Endometrial microvascular endothelial cells (primary cell): ENCODE data around the gene IDH1. TPM values are rescaled to one million over a fixed set of nuclear protein-coding genes. Genes with fewer than 3 reads are reported as not detected.
"Not testable (repeated sequence)": the region's sequence is repeated elsewhere in the genome, so short reads cannot be mapped to it uniquely, and the experiment has no call there.

Experiments used
- in situ Hi-C: cut with HindIII; loops from 2 replicates; pipeline ENCODE4 v1.10.0; 2017; ENCODE audit warnings: low sequenced_read_pairs, low pct_unique_long_range_greater_than_20kb; ENCODE audit errors: inconsistent ontology term
- total RNA-seq: library from RNA; depleted of rRNA; stranded (reverse); fragments of >200 nt; gene quantifications from one replicate; pipeline ENCODE4 v1.2.3, GENCODE V29; 2015; ENCODE audit errors: inconsistent ontology term

IDH1 gene
- total RNA-seq = 89.7 TPM

DNA sequence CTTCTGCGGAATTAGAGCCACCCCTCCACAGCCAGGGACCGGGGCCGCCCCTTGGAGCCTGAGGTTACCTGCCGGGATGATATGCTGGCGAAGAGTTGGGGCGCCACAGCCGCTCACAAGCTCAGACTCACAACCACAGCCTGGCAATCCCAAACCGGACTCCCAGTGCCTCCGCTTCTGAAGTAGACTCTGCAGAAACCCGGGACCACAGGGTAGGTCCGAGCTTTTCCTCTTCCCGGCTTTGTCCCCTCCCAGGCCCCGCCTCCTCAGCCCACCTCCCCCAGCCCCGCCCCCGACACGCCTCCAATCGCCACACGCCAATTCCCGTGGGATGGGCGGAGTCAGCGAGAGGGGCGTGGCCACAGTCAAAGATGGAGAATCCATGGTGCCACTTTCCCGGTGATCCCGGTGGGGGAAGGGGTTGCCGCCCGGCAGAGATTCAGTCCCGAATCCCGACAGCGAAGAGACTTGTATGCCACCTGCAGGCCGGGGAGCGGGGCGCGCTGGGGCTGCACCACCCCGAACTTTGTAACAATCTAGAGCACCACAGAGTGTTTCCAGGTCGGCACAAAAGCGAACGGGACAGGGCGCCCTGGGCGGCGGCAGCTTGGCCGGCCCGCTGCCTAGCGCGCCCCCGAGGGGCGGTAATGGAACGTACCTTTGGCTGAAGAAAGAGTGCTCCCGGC, at the start of gene IDH1:
Gene IDH1, minus strand, starts transcription at position 201 of the 686 bp plus-strand sequence. CDS start 3,520 bp downstream, outside the sequence.
- in situ Hi-C loops = no loop called here

DNA sequence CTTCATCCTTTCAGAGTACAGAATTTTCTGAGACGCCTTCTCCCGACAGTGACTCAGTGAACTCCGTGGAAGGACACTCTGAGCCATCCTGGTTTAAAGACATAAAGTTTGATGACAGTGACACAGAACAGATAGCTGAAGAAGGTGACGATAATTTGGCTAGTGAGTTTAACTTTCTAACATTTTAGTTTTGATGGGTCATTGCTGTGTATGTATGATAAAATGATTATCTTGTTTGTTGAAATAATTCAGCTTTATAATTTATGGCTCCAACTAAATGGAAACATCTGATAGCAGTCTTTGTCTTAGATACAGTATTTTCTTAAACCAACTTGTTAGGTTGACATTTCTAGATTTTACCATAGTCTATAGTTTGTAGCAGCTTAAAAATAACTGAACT, 49.3 kb upstream of the IDH1 start:
- in situ Hi-C loops = no loop called here

DNA sequence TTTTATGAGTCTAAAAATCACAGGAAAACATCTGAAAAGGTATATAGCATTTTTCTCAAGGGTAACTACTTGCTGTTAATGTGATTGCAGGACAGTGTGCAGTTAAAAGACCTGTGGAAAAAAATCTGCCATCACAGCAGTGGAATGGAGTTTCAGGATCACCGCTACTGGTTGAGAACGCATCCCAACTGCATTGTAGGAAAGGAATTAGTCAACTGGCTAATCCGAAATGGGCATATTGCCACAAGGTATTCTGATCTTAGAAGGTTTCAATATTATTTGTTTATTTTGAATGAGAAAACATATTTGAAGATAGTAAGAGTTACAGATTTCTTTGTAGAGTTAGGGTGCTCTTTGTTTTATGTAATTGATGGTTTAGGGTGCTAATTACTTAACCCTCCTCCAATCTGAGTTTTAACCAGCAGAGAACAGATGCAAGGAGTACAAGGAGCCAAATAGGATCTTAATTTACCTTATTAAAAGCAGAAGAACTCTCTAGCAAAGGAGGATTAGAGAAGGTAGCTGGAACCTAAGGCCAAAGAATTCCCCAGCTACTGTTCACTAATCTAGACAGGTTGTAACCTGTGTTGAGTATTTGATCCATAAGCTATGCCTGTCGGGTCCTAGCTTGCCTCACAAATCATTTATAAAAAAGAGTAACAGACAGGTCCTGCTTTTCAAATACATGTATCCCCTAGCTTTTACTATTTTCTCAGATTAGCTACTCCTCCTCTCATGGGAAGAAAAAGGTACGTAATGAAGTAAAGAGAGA, 46.2 kb upstream of the IDH1 start:
- in situ Hi-C loops = no loop called here

DNA sequence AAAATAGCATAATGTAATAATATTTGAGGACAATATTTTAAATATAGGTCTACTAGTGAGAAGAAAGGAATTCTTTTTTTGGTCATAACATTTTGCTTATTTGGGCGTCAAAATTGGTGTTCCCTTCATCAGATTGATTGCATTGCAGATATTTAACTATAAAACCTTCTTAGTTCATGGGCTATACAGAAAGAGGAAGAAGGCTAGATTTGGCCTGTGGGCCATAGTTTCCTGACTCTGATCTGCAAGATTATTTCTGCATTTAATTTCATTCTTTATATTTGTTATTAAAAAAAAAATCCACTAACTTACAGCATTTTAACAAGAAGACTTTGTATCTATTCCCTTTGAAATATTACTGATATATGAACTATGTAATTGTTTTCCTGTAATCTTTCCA, 43.1 kb upstream of the IDH1 start:
- in situ Hi-C loops = no loop called here

DNA sequence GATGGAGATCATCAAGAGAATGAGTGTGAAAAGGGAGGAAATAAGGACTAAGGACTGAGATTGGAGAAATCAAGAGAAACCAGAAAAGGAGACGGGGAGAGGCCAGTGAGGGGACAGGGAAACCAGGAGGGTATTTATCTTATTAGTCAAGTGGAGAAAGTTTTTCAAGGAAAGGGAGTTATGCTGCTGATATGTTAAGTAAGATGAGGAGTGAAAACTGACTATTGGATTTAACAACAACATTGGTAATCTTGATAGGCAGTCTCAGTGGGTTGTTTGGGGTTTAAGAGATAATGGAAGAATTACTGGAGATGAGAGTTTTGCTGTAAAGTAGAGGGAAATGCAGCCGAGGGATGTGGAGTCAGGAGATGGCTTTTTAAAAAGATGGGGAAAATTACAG, 41.7 kb upstream of the IDH1 start:
- in situ Hi-C loops = no loop called here

DNA sequence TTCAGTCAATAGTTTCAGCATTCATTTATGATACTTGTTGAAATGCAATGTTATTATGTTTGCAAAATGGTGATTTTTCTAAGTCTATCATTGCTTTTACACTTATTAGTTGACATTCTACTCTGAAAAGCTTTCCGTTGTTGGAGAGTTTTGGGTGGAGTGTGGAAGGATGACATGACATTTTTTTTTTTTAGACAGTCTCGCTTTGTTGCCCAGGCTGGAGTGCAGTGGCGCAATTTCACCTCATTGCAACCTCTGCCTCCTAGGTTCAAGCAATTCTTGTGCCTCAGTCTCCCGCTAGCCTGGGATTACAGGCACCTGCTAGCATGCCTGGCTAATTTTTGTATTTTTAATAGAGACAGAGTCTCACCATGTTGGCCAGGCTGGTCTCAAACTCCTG, 41.0 kb upstream of the IDH1 start:
- in situ Hi-C loops = no loop called here

DNA sequence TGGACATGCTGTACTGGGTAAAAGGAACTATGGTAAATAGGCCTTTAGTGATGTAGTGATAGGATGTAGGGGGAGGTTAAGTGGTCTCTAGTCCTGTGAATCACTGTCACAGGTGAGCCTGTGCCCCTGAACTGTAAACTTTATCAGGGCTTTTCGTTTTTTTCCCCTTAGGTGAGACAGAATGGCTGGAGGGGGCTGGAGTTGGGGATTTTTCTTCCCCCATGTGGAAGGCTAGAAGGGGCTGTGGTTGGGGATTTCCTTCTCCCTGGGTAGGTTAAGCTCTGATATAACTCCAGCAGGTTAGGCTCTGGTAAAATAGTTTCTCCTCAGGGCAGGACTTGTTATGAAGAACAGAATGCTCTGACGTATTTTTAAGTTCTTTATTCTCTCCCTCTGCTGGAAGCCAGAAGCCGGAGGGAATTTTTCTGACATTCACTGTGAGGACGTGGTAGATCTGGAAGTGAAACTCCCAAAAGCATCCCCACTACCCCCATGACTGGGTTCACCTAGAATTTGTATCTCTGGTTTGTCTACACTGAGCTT, 39.7 kb upstream of the IDH1 start:
- in situ Hi-C loops = no loop called here

DNA sequence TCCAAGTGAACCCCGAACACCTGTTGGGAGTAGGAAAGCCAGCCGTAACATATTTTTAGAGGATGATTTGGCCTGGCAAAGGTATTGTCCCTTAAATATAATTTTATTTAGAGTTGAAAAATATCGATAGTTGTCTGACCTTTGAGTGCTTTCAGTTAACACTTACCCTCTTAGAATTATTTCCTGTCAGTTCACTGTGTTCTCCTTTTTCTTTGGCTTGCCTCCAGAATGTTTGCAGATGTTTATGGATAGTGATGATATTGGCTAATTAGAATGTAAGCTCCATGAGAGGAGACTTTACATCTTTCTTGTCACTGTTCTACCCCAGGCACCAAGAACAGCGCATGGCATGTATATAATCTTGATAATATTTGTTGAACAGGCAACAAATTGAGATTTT, 31.0 kb upstream of the IDH1 start:
- in situ Hi-C loops = no loop called here

DNA sequence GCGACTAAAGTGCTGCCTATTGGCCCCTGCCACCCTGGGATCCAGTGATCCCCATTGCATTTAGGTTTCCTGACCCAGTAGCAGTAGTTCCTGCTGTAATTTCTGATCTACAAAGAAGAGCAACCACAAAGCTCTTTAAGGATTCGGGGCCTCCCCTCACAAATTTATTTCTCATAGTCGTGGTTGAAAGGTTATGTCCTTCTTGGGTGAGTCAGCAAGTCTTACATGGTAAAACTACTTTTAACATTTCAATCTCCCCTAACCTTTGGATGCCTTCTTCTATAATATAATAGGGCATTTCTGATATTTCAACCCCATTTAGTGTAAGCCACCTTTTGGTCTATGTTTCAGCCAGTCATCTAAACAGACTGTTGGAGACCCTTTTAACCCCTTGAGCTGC, 26.1 kb upstream of the IDH1 start:
- in situ Hi-C loops = no loop called here

DNA sequence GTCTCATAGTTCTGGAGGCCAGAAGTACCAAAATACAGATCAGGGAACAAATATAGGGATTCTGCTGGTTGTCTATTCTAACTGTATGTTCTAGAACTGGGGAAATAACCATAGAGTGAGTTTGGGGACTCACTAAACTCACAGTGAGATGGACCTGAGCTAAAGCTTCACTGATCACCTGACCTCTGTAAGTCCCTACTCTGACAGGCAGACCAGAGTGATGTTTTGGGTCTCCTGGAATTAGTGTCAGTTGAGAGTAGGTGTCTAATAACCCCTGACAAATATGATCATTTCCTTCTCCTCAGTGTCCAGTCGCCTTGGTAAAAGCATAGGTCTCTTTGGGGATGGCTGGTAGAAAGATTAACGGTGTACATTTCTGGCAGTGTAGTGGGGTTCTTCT, 25.4 kb upstream of the IDH1 start:
- in situ Hi-C loops = no loop called here

DNA sequence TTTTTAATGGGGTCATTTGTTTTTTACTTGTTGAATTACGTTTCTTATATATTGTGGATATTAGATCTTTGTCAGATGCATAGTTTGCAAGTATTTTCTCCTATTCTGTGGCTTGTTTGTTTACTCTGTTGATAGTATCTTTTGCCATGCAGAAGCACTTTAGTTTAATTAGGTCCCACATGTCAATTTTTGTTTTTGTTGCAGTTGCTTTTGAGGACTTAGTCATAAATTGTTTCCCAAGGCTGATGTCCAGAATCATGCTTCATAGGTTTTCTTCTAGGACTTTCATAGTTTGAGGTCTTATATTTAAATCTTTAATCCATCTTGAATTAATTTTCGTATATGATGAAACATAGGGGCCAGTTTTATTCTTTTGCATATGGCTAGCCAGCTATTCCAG, 24.4 kb upstream of the IDH1 start:
- in situ Hi-C loops = no loop called here

DNA sequence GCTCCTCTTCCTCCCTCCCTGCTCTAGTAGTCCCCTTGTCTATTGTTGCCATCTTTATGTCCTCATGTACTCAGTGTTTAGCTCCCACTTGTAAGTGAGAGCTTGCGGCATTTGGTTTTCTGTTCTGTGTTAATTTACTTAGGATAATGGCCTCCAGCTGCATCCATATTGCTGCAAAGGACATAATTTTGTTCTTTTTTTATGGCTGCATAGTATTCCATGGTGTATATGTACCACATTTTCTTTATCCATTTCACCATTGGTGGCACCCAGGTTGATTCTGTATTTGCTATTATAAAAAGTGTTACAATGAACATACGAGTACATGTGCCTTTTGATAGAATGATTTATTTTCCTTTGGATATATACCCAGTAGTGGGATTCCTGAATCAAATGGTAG, 23.7 kb upstream of the IDH1 start:
- in situ Hi-C loops = no loop called here

DNA sequence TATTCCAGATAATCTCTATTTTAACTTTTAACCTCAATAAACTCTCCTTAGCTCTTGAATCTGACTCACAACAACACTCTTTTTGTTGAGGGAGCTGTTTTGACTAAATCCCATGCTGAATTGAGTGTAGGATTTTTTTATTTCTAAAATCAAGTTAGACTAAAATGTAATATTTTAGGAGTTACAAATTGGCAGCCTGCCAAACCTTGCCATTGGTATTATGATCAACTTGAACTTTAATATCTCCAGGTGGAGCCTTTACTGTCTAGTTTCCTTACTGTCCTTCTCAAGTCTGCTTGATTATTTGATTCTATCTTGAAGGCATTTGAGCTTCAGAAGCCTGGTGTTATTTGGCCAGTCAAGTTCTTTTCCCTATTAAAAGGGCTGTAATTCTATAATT, 19.9 kb upstream of the IDH1 start:
- in situ Hi-C loops = no loop called here

DNA sequence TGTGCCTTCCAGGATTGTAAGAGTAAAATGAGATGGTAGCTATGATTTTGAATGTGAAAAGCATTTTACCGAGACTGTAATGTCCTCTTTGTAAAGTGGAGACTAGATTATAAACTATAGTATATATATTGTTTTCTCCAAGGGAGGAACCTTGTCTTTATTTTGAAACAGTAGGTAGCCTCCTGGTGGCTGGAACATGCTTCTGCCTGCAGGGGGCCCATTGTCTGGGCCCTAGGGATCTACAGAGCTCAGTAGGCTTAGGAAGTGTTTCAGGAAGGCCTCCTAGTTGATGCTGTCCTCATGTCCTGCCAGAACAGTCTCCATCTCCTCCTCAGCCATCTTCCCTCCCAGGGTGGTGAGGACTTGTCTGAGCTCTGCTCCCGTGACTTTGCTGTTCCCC, 14.2 kb upstream of the IDH1 start:
- in situ Hi-C loops = no loop called here

DNA sequence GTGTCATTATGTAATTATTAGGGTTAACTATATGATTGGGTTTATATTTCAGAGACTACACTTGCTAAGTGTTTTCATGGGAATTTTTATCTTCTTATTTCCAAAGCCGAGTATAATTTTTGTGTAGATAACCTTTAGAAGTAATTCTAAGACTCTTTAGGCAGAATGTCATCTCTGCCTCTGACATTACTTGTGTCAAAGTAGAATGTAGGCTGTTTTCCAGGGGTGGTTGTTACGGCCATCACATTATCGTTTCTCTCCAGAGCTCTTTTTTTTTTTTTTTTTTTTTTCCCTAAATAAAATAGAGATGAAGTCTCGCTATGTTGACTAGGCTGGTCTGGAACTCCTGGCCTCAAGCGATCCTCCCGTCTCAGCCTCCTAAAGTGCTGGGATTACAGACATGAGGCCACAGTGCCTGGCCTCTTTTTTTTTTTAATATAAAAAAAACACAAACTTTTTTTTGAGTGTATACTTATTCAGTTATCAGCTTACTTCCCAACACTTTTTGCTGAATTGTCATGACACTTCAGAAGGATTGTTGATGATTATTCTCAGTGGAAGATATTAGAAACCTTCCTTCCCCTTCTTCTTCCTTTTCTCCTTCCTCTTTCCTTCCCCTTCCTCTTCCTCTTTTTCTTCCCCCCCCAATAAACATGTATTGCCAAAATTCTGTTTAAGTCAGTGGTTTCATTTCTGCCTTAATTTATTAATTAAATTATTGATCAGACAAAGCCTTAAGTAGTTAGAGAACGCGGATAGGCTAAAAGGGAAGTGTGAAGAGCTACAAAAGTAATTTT, 13.5 kb upstream of the IDH1 start:
- in situ Hi-C loops = no loop called here

DNA sequence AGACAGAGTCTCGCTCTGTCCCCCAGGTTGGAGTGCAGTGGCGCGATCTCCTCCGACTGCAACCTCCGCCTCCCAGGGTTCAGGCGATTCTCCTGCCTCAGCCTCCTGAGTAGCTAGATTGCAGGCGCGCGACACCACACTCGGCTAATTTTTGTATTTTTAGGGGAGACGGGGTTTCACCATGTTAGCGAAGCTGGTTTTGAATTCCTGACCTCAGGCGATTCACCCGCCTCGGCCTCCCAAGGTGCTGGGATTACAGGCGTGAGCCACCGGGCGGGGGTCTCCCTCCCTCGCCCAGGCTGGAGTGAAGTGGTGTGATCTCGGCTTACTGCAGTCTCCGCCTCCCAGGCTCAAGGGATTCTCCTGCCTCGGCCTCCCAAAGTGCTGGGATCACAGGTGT, 12.7 kb upstream of the IDH1 start:
- in situ Hi-C loops = not testable (repeated sequence)

DNA sequence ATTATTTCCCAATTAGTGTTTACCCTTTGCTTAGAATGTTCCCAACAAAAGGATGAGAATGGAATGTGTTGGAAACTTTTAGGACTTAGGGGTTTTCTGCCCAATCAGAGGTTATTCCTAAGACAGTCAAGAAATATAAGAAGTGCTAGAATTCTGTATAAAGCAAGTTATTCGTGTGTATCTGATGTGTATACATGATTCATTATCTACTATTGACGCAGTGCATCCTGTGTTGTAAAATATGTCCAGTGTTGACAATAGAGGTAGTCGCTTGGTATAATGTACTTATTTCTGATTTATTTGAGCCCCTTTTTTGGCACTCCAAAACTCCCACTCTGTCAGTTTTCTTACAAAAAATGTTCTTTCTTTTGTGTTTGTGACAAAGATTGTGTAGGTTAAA, 12.1 kb upstream of the IDH1 start:
- in situ Hi-C loops = no loop called here

DNA sequence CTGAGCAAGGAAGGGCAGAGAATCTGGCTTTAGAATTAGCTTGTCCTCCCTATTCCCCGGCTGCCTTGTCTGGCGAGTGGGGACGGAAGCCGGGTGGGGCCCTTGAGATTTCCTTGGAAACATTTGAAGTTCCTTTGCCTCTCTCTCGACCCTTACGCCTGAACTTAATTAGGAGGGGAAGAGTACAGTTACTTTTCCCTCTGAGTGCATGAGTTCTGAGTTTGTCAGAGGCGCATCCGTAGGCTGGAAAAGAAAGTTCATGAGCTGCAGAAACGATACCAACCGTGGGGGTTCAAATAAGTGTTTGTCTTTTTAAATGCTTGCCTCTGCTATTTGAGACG, 11.7 kb upstream of the IDH1 start:
- in situ Hi-C loops = no loop called here

DNA sequence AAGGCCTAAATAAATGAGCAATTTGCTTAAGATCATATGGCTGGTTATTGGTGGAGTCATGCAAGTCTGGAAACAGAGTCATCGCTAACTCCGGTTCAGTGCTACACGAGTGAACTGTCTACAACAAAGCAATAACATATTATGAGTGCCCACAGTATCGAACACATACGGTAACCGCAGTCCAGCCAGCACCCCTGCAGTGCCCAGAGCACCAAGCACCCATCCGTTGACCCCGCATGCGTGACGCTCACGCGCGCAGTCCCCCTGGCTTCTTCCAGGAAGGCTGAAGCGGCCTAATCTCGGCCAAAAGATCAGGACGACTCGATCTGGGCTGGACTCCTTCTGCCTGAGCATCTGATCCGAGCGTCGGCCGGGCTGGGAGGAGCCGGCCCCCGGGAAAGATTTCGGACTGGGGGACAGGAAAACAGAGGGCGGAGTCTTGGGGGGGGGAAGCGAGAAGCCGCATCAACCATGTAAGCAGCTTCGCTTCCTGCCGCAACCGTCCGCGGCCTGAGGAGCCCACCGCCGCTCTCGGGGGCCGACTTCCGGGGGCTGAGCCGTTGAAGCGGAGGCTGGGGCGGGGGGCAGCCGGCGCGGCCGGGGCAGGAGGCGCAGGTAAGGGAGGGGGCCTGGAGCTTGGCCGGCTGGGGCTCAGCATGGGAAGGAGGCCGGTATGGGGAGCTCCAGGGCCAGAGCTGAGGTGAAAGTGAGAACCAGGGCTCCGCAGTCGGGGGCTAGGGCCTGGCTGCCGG, 11.1 kb upstream of the IDH1 start, which contains the start of gene PIKFYVE:
Gene PIKFYVE, plus strand, starts transcription at position 455 of the 752 bp plus-strand sequence. CDS start 5,265 bp downstream, outside the sequence.
- in situ Hi-C loops = no loop called here
